ENCODE results near the gene FNDC4. TPM values are rescaled to one million over a fixed set of nuclear protein-coding genes. Genes with fewer than 3 reads are reported as not detected.
A peak's percentile ranks its signal among the peaks of the same experiment; 100 is the strongest.

Gene FNDC4
- total and polyA plus RNA-seq, 2 of the 8 experiments (the other 6 are each of a cell fraction or from before 2014, with no cell fraction given), result 14.1 to 14.7 TPM

DNA sequence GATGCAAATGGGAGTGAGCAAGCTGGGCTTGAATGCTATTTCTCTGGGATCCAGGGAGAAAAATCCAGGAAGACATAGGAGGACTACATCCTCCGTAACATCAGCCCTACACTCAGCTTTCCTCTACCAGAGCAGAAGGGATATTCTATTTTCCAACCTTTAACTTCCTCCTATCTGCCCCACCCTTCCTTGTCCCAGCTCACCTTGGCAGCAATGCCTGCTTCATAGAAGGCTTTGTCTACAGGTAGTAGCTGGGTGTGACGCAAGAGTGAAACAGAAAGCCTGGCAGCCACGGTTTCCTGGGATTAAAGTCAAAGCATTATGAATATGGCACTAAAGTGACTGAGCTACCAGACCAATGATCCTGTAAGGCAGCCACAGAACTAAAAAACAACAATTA lies 48.9 kb downstream of the FNDC4 start:
- Histone ChIP-seq H3K9me3 (ENCODE audit: insufficient read depth in 2 of 2, low read depth in 1 of 2, low read length in 1 of 2) (no peaks in the 10 kb centered on the region), H2BK5ac (ENCODE audit: low read depth, low read length) (no peak overlapping the region), H2BK20ac (ENCODE audit: low read length) (no peak overlapping the region), H3K79me2 (ENCODE audit: control insufficient read depth in 1 of 2, insufficient read depth in 2 of 2, low read length in 2 of 2) (no peaks in the 10 kb centered on the region), H3K9ac (replicated peaks in 1 of 4; ENCODE audit: extremely low read depth in 1 of 4, low read depth in 3 of 4, low read length in 3 of 4) (no peak overlapping the region), H3K23me2 (ENCODE audit: low read depth, low read length) (peaks cover 8% of the 10 kb centered on the region), H3K4ac (replicated peaks; ENCODE audit: insufficient read length, low read depth, low read length) (no peak overlapping the region), H3K23ac (ENCODE audit: insufficient read length) (no peak overlapping the region), H4K91ac (replicated peaks; ENCODE audit: insufficient read length, low read length) (no peak overlapping the region), H3K4me3 (ENCODE audit: extremely low read depth in 1 of 4, insufficient read depth in 2 of 4, low read depth in 3 of 4, low read length in 4 of 4) (no peak overlapping the region), H2BK15ac (ENCODE audit: low read length) (no peak overlapping the region), H3K14ac (ENCODE audit: insufficient read length) (no peak overlapping the region), H3K4me2 (ENCODE audit: insufficient read depth in 1 of 2, low read depth in 2 of 2, low read length in 2 of 2) (no peak overlapping the region), H4K8ac (ENCODE audit: extremely low read depth, insufficient read depth, low read length) (no peak overlapping the region), H4K5ac (ENCODE audit: insufficient read length, low read depth, low read length) (no peak overlapping the region), H3K4me1 (replicated peaks in 1 of 4; ENCODE audit: control insufficient read depth in 3 of 4, insufficient read depth in 4 of 4, low read length in 3 of 4) (peaks cover 0 to 14% (median 8%) of the 10 kb centered on the region in 4 experiments; a peak in 5 of 7 replicates), H2AK5ac (ENCODE audit: low read depth, low read length) (no peak overlapping the region), H2BK12ac (ENCODE audit: low read depth, low read length) (no peak overlapping the region), H3K18ac (ENCODE audit: extremely low read depth, low read length) (no peak overlapping the region), H3K36me3 (ENCODE audit: control insufficient read depth in 2 of 4, insufficient read depth in 4 of 4, low read length in 3 of 4) (peaks cover 0 to 19% (median 4%) of the 10 kb centered on the region in 4 experiments; a peak in 6 of 8 replicates), H2AFZ (ENCODE audit: low read length) (no peak overlapping the region), H3K27me3 (replicated peaks in 1 of 4; ENCODE audit: control insufficient read depth in 3 of 4, extremely low read depth in 1 of 4, insufficient read depth in 3 of 4, low read length in 3 of 4) (no peaks in the 10 kb centered on the region), H4K20me1 (replicated peaks in 1 of 2; ENCODE audit: control insufficient read depth in 1 of 2, insufficient read depth in 2 of 2, low read length in 2 of 2) (no peaks in the 10 kb centered on the region), H3K56ac (replicated peaks; ENCODE audit: insufficient read length, low read depth, low read length) (no peak overlapping the region), H3K27ac (ENCODE audit: low read depth, low read length) (no peak overlapping the region), H3K79me1 (ENCODE audit: low read depth, low read length) (no peaks in the 10 kb centered on the region; the same call in 1 of the 2 replicates), H2BK120ac (replicated peaks; ENCODE audit: low read depth, low read length) (no peak overlapping the region)
- POLR2A ChIA-PET (ENCODE audit: partially characterized antibody), result interaction anchor here (1.2 to 1.9 kb wide), 5 partner anchors 9 to 89 kb away, joined by 3 to 10 read pairs (median 5); partner anchors contain the start of genes GTF3C2, NRBP1 and PPM1G
- no peak for FAIRE-seq
- TF ChIP-seq CEBPB (IDR thresholded peaks at IDR 0.05; ENCODE audit: low read depth, low read length), result peak; percentile 46
- TF ChIP-seq, protein P1, sequence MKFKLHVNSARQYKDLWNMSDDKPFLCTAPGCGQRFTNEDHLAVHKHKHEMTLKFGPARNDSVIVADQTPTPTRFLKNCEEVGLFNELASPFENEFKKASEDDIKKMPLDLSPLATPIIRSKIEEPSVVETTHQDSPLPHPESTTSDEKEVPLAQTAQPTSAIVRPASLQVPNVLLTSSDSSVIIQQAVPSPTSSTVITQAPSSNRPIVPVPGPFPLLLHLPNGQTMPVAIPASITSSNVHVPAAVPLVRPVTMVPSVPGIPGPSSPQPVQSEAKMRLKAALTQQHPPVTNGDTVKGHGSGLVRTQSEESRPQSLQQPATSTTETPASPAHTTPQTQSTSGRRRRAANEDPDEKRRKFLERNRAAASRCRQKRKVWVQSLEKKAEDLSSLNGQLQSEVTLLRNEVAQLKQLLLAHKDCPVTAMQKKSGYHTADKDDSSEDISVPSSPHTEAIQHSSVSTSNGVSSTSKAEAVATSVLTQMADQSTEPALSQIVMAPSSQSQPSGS (IDR thresholded peaks at IDR 0.05; ENCODE audit: low read length), result no peak
- CTCF ChIA-PET (ENCODE audit: partially characterized antibody), result no interaction called here
- WGBS, 2 experiments (ENCODE audit: extremely low coverage in 1 of 2, insufficient coverage in 1 of 2, insufficient read length in 1 of 2, insufficient replicate concordance in 2 of 2, low coverage in 1 of 2, low lambda C conversion rate in 2 of 2, missing lambda C conversion rate in 1 of 2), result 88% methylated on average over 3 of the region's 3 CpGs; no CpG with 5 or more reads in 1 of the 2 experiments
- DNase-seq (ENCODE audit: low read depth in 1 of 2, low spot score in 2 of 2), result no peak
